GM12892 (cell line): ENCODE results near the gene SOHLH1.

Source experiments
- POLR2A ChIP-seq: IDR thresholded peaks from 2 replicates; pipeline ENCODE4 v1.6.1; 2011; ENCODE audit warnings: low read depth, low read length, control low read depth
- TAF1 ChIP-seq: IDR thresholded peaks from 2 replicates; pipeline ENCODE4 v1.6.1; 2011; ENCODE audit warnings: low read depth, mild to moderate bottlenecking, control low read depth, low read length, borderline replicate concordance

DNA sequence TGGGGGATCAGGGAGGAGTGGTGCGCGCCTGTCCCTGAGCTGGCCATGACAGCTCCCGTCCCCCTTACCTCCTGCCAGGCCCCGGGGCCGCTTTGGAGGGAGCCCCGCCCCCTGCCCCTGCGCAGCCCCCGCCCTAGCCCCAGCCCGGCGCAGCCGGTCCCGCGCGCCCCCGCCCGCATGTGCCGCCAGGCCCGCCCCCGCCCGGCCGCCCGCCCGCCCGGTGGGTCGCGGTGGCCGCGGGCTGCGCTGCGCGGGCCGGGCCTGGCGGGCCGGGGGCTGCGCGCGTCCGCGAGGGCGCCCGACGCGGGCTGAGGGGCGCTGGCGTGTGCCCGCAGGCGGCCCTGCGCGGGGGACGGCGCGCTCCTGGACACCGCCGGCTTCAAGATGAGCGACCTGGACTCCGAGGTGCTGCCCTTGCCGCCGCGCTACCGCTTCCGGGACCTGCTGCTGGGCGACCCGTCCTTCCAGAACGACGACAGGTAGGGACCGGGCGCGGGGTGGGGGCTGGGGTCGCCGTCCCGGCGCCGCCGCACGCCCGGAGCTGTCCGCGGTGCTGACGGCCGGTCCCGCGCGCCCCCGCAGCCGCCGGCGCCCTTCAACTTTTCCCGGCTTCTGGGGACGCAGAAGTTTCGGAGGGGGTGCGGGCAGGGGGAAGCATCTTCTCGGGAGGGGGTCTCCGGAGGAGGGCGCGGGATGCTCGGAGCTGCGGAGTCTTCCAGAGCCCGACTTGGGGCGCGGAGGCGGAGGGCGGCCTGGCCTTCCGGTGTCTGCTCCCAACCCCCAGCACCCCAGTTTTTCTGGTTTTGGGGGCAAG lies 15.2 kb upstream of the SOHLH1 start:
- TF ChIP-seq TAF1 (no peak), POLR2A (no peak)
